RWPE2 (cell line): ENCODE results near the gene SPAG8.

ENCODE experiments used
- ATAC-seq: fragments of 200-7000 bp; cut with Tn5 transposase; 3 replicates; pipeline ENCODE4 v1.9.1; 2021; ENCODE audit warnings: low read depth
- DNase-seq: peaks from one replicate; pipeline ENCODE4 v3.0.0-alpha.2; 2020; ENCODE audit warnings: low spot score
- H3K27ac ChIP-seq: fragments of 450-650 bp; 2 replicates; pipeline ENCODE4 v1.5.1; 2017; ENCODE audit warnings: mild to moderate bottlenecking; ENCODE audit not compliant: poor library complexity, severe bottlenecking
- H3K27me3 ChIP-seq: fragments of 250-450 bp; sonication (Bioruptor Pico); 2 replicates; pipeline ENCODE4 v1.5.1; 2021; ENCODE audit warnings: mild to moderate bottlenecking, moderate library complexity; ENCODE audit not compliant: insufficient read depth, poor library complexity, severe bottlenecking
- H3K36me3 ChIP-seq: fragments of 250-450 bp; sonication (Bioruptor Pico); 2 replicates; pipeline ENCODE4 v1.5.1; 2020; ENCODE audit warnings: low read depth, mild to moderate bottlenecking, moderate library complexity
- H3K4me1 ChIP-seq: fragments of 250-450 bp; sonication (Bioruptor Pico); 2 replicates; pipeline ENCODE4 v1.5.1; 2021; ENCODE audit warnings: mild to moderate bottlenecking, moderate library complexity; ENCODE audit not compliant: insufficient read depth, poor library complexity, severe bottlenecking
- H3K4me3 ChIP-seq: fragments of 250-450 bp; sonication (Bioruptor Pico); 2 replicates; pipeline ENCODE4 v1.5.1; 2021; ENCODE audit warnings: mild to moderate bottlenecking, moderate library complexity; ENCODE audit not compliant: severe bottlenecking
- H3K9me3 ChIP-seq: fragments of 250-450 bp; sonication (Bioruptor Pico); 2 replicates; pipeline ENCODE4 v1.5.1; 2021; ENCODE audit warnings: mild to moderate bottlenecking, moderate library complexity; ENCODE audit not compliant: severe bottlenecking
- CTCF ChIP-seq: fragments of 450-650 bp; IDR thresholded peaks from one replicate; pipeline ENCODE4 v1.5.1; 2017; ENCODE audit warnings: mild to moderate bottlenecking, moderate library complexity; ENCODE audit not compliant: poor library complexity, severe bottlenecking

SPAG8 gene

GRCh38 chr9:35844628-35845270 is 32.7 kb upstream of the SPAG8 start:
- H3K9me3 ChIP-seq: no peaks in the 10 kb centered on the region
- no peak for TF ChIP-seq CTCF
- no peaks in the 10 kb centered on the region for H3K36me3 ChIP-seq
- no peak overlapping the region for H3K4me3 ChIP-seq
- peak overlapping the region; percentile 31 for H3K27ac ChIP-seq
- ATAC-seq (peak; percentile 51), DNase-seq (no peak)
- peaks cover 8% of the 10 kb centered on the region for H3K4me1 ChIP-seq
- H3K27me3 ChIP-seq: no peaks in the 10 kb centered on the region

GRCh38 chr9:35842795-35843194 is 30.7 kb upstream of the SPAG8 start:
- Histone ChIP-seq H3K4me1 (peaks cover 8% of the 10 kb centered on the region), H3K4me3 (no peak overlapping the region), H3K27me3 (no peaks in the 10 kb centered on the region), H3K36me3 (no peaks in the 10 kb centered on the region), H3K27ac (no peak overlapping the region), H3K9me3 (no peaks in the 10 kb centered on the region)
- ATAC-seq: no peak
- DNase-seq: no peak
- TF ChIP-seq CTCF: no peak

GRCh38 chr9:35842020-35842745 is 30.1 kb upstream of the SPAG8 start:
- Histone ChIP-seq H3K27me3 (no peaks in the 10 kb centered on the region), H3K36me3 (no peaks in the 10 kb centered on the region), H3K9me3 (no peaks in the 10 kb centered on the region), H3K4me3 (no peak overlapping the region), H3K27ac (no peak overlapping the region), H3K4me1 (peaks cover 8% of the 10 kb centered on the region)
- no peak for TF ChIP-seq CTCF
- ATAC-seq (no peak), DNase-seq (no peak)

- no peak for DNase-seq
These were observed 29.5 kb upstream of the SPAG8 start for GRCh38 chr9:35841645-35841900.

More at GRCh38 chr9:35841645-35841900, 29.5 kb upstream of the SPAG8 start:
- peaks cover 8% of the 10 kb centered on the region for H3K4me1 ChIP-seq
- ATAC-seq: no peak
- H3K27ac ChIP-seq: no peak overlapping the region
- no peak for TF ChIP-seq CTCF
- H3K9me3 ChIP-seq: no peaks in the 10 kb centered on the region
- no peaks in the 10 kb centered on the region for H3K27me3 ChIP-seq
- no peak overlapping the region for H3K4me3 ChIP-seq
- H3K36me3 ChIP-seq: no peaks in the 10 kb centered on the region
